Esophagus muscularis mucosa (tissue), 4 donors: Measurements from ENCODE around the gene ARL13B. TPM values are rescaled to one million over a fixed set of nuclear protein-coding genes. Genes with fewer than 3 reads are reported as not detected.

Experiments
- DNase-seq: peaks from one replicate; pipeline ENCODE4 v3.0.0-alpha.2; 2017; ENCODE audit errors: extremely low spot score
- H3K27ac ChIP-seq, 4 donors: fragments of 200-600 bp; sonication (generic); replicated peaks in 1 of 4; 1 replicate in 3 of 4; 2 replicates in 1 of 4; pipeline ENCODE4 v1.5.1; 2016 to 2019; ENCODE audit warnings: mild to moderate bottlenecking in 1 of 4
- H3K27me3 ChIP-seq, 4 donors: fragments of 200-600 bp; sonication (generic); one replicate each; pipeline versions ENCODE4 v1.5.1 to v1.6.0; 2016 to 2019
- H3K36me3 ChIP-seq, 4 donors: fragments of 200-600 bp; sonication (generic); one replicate each; pipeline ENCODE4 v1.5.1; 2016 to 2019
- H3K4me1 ChIP-seq, 4 donors: fragments of 200-600 bp; sonication (generic); one replicate each; pipeline ENCODE4 v1.5.1; 2016 to 2019
- H3K4me3 ChIP-seq, 4 donors: fragments of 200-600 bp; sonication (generic); 1 replicate in 2 of 4; 2 replicates in 2 of 4; pipeline ENCODE4 v1.5.1; 2016 to 2019; ENCODE audit warnings: mild to moderate bottlenecking in 4 of 4, moderate library complexity in 1 of 4
- H3K9me3 ChIP-seq, 4 donors: fragments of 200-600 bp; sonication (generic); 1 replicate in 3 of 4; 2 replicates in 1 of 4; pipeline ENCODE4 v1.5.1; 2016 to 2019
- CTCF ChIP-seq, 3 experiments: fragments of 200-600 bp in 2 of 3; fragments of 450-650 bp in 1 of 3; sonication (generic) in 2 of 3; IDR thresholded peaks; one replicate each; pipeline ENCODE4 v1.5.1; 2017 to 2019; ENCODE audit warnings: antibody characterized with exemption in 3 of 3, mild to moderate bottlenecking in 2 of 3, moderate library complexity in 1 of 3
- EP300 ChIP-seq: sonication (generic); formaldehyde crosslinking; IDR thresholded peaks from one replicate; pipeline ENCODE4 v1.6.1; 2017; ENCODE audit warnings: antibody characterized with exemption
- POLR2A ChIP-seq: fragments of 450-650 bp; IDR thresholded peaks from one replicate; pipeline ENCODE4 v1.6.1; 2017; ENCODE audit warnings: antibody characterized with exemption, moderate library complexity, mild to moderate bottlenecking, low read depth
- POLR2AphosphoS5 ChIP-seq, 2 donors: sonication (generic); formaldehyde crosslinking; IDR thresholded peaks; one replicate each; pipeline ENCODE4 v1.6.1; 2017; ENCODE audit warnings: antibody characterized with exemption in 2 of 2
- WGBS: methylation state at CpG from one replicate; pipeline ENCODE4 v1.1.5; 2018; 5-methylcytosine and 5-hydroxymethylcytosine counted together
- intact Hi-C: fragments of 100-400 bp; cut with DNase I; formaldehyde crosslinking; loops from one replicate; pipeline ENCODE4 v1.15.1; 2023
- small RNA-seq, 3 donors: library from RNA; depleted of rRNA; stranded (forward); fragments of <200 nt; gene quantifications; one replicate each; pipeline ENCODE3, GENCODE V24; 2016
- total RNA-seq, 4 donors: library from RNA; depleted of rRNA; stranded (reverse); fragments of >200 nt; gene quantifications; one replicate each; pipeline versions ENCODE4 v1.1.0 to v1.2.1, GENCODE V29; 2016

The ARL13B gene
- total RNA-seq, 4 donors from 2014 or later: 11.8 to 17.0 (median 14.6) TPM

GRCh38 chr3:94101860-94102259 lies 121.9 kb downstream of the ARL13B start:
- Histone ChIP-seq H3K27ac (no peak overlapping the region), H3K9me3 (no peaks in the 10 kb centered on the region), H3K4me3 (no peak overlapping the region), H3K4me1 (no peaks in the 10 kb centered on the region), H3K36me3 (peaks cover 11 to 54% (median 22%) of the 10 kb centered on the region in 4 donors), H3K27me3 (no peaks in the 10 kb centered on the region)
- intact Hi-C loops: no loop called here
- WGBS: 63% methylated on average over 4 of the region's 4 CpGs
- no peak for DNase-seq
- TF ChIP-seq POLR2A (no peak), CTCF (IDR thresholded peaks at IDR 0.05) (no peak), EP300 (no peak), POLR2AphosphoS5 (IDR thresholded peaks at IDR 0.05) (no peak)

Small RNAs within 50 kb of the gene (small RNA-seq; reads per million reads assigned to genes)
- 0 reads per million in 3 donors for gene RF00019
- gene RNU6-511P: 0 reads per million in 3 donors

Other genes with a start within 250 kb of the ARL13B start
- gene PROS1, start 6.3 kb upstream of the ARL13B start, total RNA-seq: 10 to 100 TPM; 32.4 to 45.6 (median 40.7) TPM
- gene STX19, start 48.4 kb downstream of the ARL13B start, total RNA-seq: not detected
- gene DHFR2, start 82.8 kb downstream of the ARL13B start, total RNA-seq: 1 to 10 TPM; 3.3 to 5.9 (median 4.8) TPM
- 10 to 100 TPM in 1 of 4 donors, 1 to 10 TPM in 3; 7.4 to 11.9 (median 8.0) TPM for gene NSUN3, start 82.9 kb downstream of the ARL13B start, total RNA-seq